ENCODE data around the gene P3H4. TPM values are rescaled to one million over a fixed set of nuclear protein-coding genes. Genes with fewer than 3 reads are reported as not detected.

P3H4 gene
- total RNA-seq = 56.1 and 100 TPM in 2 replicates

GRCh38 chr17:41811549-41812380, at the start of gene P3H4:
Gene P3H4, minus strand, starts transcription at chr17:41811949. Its CDS starts 34 bp downstream, at chr17:41811915.

GRCh38 chr17:41837761-41838538, 26.2 kb upstream of the P3H4 start, which contains the start of gene KLHL10:
Gene KLHL10, plus strand, starts transcription at chr17:41837825. Its CDS starts 108 bp downstream, at chr17:41837933.

GRCh38 chr17:41835800-41836549, 24.2 kb upstream of the P3H4 start, which contains the start of gene NT5C3B:
Gene NT5C3B, minus strand, starts transcription at chr17:41836232. Its CDS starts 39 bp downstream, at chr17:41836193.

GRCh38 chr17:41812381-41813151, 817 bp upstream of the P3H4 start, which contains the start of gene FKBP10:
Gene FKBP10, plus strand, starts transcription at chr17:41813004. Its CDS starts 31 bp downstream, at chr17:41813035.

GRCh38 chr17:41786227-41787020, 25.3 kb downstream of the P3H4 start, which contains the start of gene JUP:
Gene JUP, minus strand, starts transcription at chr17:41786711. Its CDS starts 14,857 bp downstream, at chr17:41771854.

Other genes with a start within 250 kb of the P3H4 start
- gene KRT9, start 239.9 kb downstream of the P3H4 start, total RNA-seq = not detected in 2 replicates
- not detected in 2 replicates for gene KRT14, start 225.1 kb downstream of the P3H4 start, total RNA-seq
- 0.30 TPM in 1 of 2 replicates, not detected in the other for gene KRT16, start 199.2 kb downstream of the P3H4 start, total RNA-seq
- gene KRT17, start 187.4 kb downstream of the P3H4 start, total RNA-seq = 0.32 and 0.61 TPM in 2 replicates
- 93.2 and 112 TPM in 2 replicates for gene EIF1, start 123.1 kb downstream of the P3H4 start, total RNA-seq
- not detected in 2 replicates for gene GAST, start 99.6 kb downstream of the P3H4 start, total RNA-seq
- gene HAP1, start 77.3 kb downstream of the P3H4 start, total RNA-seq = under 0.01 and 0.30 TPM in 2 replicates
- gene JUP, start 25.2 kb downstream of the P3H4 start, total RNA-seq = 61.2 and 114 TPM in 2 replicates
- 101 and 164 TPM in 2 replicates for gene FKBP10, start 1.1 kb upstream of the P3H4 start, total RNA-seq
- gene NT5C3B, start 24.3 kb upstream of the P3H4 start, total RNA-seq = 66.4 and 85.4 TPM in 2 replicates
- gene KLHL10, start 25.9 kb upstream of the P3H4 start, total RNA-seq = not detected in 2 replicates
- gene KLHL11, start 53.5 kb upstream of the P3H4 start, total RNA-seq = 28.3 and 33.1 TPM in 2 replicates
- 275 and 278 TPM in 2 replicates for gene ACLY, start 107.0 kb upstream of the P3H4 start, total RNA-seq
- gene ODAD4, start 118.7 kb upstream of the P3H4 start, total RNA-seq = 0.32 TPM in 1 of 2 replicates, not detected in the other
- 36.1 and 65.5 TPM in 2 replicates for gene CNP, start 154.8 kb upstream of the P3H4 start, total RNA-seq
- 78.9 and 90.9 TPM in 2 replicates for gene DNAJC7, start 205.5 kb upstream of the P3H4 start, total RNA-seq
- 36.4 and 41.0 TPM in 2 replicates for gene NKIRAS2, start 208.1 kb upstream of the P3H4 start, total RNA-seq
- gene C17orf113, start 238.7 kb upstream of the P3H4 start, total RNA-seq = 0.15 and 0.32 TPM in 2 replicates

All from epithelial cell of umbilical artery (primary cell).